Right lobe of liver (tissue), 6 donors: ENCODE results near the gene CACNG1. TPM values are rescaled to one million over a fixed set of nuclear protein-coding genes. Genes with fewer than 3 reads are reported as not detected.

Experiments used
- ATAC-seq, 4 donors: fragments of 200-7000 bp; cut with Tn5 transposase; one replicate each; pipeline ENCODE4 v1.9.1; 2020; ENCODE audit warnings: mild to moderate bottlenecking in 4 of 4, moderate library complexity in 4 of 4
- DNase-seq, 3 donors: peaks; one replicate each; pipeline ENCODE4 v3.0.0-alpha.2; 2020
- H3K27ac ChIP-seq, 3 donors: fragments of 200-600 bp; one replicate each; pipeline ENCODE4 v1.8.0; 2022
- H3K27me3 ChIP-seq, 2 donors: fragments of 200-600 bp; one replicate each; pipeline ENCODE4 v1.8.0; 2022
- H3K36me3 ChIP-seq, 4 donors: fragments of 200-600 bp; sonication (generic) in 1 of 4; one replicate each; pipeline versions ENCODE4 v1.5.1 to v1.8.0; 2017 to 2022; ENCODE audit warnings: control low read depth in 1 of 4
- H3K4me1 ChIP-seq, 4 donors: fragments of 200-600 bp; sonication (generic) in 1 of 4; one replicate each; pipeline versions ENCODE4 v1.5.1 to v1.8.0; 2017 to 2022; ENCODE audit warnings: control low read depth in 1 of 4
- H3K4me3 ChIP-seq, 3 donors: fragments of 200-600 bp; one replicate each; pipeline ENCODE4 v1.8.0; 2022
- H3K9me3 ChIP-seq, 4 donors: fragments of 200-600 bp; sonication (generic) in 1 of 4; one replicate each; pipeline versions ENCODE4 v1.5.1 to v1.8.0; 2017 to 2022; ENCODE audit warnings: control low read depth in 1 of 4
- POLR2A ChIP-seq: fragments of 450-650 bp; IDR thresholded peaks from one replicate; pipeline ENCODE4 v1.6.1; 2017; ENCODE audit warnings: antibody characterized with exemption, mild to moderate bottlenecking
- WGBS: methylation state at CpG from one replicate; pipeline ENCODE4 v1.1.6; 2018; ENCODE audit warnings: low coverage, low lambda C conversion rate; ENCODE audit not compliant: insufficient coverage; ENCODE audit errors: missing lambda C conversion rate; 5-methylcytosine and 5-hydroxymethylcytosine counted together
- intact Hi-C, 2 donors: fragments of 100-400 bp; cut with DNase I; formaldehyde crosslinking; loops; one replicate each; pipeline versions ENCODE4 v1.11.2 to v1.14.1; 2022
- total RNA-seq, 6 experiments: library from RNA; depleted of rRNA in 2 of 6; stranded (reverse); fragments of >200 nt in 2 of 6; fragmentation: NEBNext Ultra II Directional in 3 of 6; extraction: Animal tissue kit (Norgen Biotek cat#: 25700) in 3 of 6; gene quantifications; one replicate each; pipeline versions ENCODE4 v1.1.0 to v1.2.4, GENCODE V29; 2016 to 2023
- TF ChIP-seq, protein P1 (sequence below), 4 donors: fragments of 200-600 bp in 3 of 4; fragments of 450-650 bp in 1 of 4; IDR thresholded peaks; one replicate each; pipeline versions ENCODE4 v1.5.1 to v1.8.0; 2016 to 2022; ENCODE audit warnings: antibody characterized with exemption in 4 of 4, mild to moderate bottlenecking in 2 of 4
- donor health status: DM: no; HTN: yes; CAD: no.
- donor health status: DM: no; HTN: no; CAD: no.
- donor health status: DM: no; HTN: no; CAD: no.
- donor health status: DM: no; HTN: yes; CAD: no.
- donor health status: DM: no; HTN: yes; CAD: no.

The CACNG1 gene
- total RNA-seq, 6 experiments from 2014 or later = not detected

DNA sequence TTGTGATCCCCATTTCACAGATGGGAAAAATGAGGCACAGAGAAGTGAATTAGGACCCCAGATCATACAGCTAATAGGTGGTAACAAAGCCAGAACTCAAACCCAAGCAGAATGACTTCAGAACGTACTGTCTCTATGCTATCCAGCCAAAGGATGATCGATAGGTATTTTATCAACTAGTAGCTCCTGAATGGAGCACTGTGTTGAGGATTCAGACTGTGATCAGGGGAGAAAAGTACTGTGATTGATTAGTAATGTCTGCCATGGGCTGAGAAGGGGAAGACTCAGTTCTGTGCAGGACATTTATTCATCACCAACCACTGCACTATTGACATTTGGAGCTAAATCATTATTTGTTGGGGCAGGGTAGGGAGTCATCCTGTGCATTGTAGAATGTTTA lies 41.1 kb upstream of the CACNG1 start:
- H3K4me3 ChIP-seq = no peak overlapping the region
- TF ChIP-seq, protein P1, sequence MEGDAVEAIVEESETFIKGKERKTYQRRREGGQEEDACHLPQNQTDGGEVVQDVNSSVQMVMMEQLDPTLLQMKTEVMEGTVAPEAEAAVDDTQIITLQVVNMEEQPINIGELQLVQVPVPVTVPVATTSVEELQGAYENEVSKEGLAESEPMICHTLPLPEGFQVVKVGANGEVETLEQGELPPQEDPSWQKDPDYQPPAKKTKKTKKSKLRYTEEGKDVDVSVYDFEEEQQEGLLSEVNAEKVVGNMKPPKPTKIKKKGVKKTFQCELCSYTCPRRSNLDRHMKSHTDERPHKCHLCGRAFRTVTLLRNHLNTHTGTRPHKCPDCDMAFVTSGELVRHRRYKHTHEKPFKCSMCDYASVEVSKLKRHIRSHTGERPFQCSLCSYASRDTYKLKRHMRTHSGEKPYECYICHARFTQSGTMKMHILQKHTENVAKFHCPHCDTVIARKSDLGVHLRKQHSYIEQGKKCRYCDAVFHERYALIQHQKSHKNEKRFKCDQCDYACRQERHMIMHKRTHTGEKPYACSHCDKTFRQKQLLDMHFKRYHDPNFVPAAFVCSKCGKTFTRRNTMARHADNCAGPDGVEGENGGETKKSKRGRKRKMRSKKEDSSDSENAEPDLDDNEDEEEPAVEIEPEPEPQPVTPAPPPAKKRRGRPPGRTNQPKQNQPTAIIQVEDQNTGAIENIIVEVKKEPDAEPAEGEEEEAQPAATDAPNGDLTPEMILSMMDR (IDR thresholded peaks at IDR 0.05) = no peak
- no peak for TF ChIP-seq POLR2A
- intact Hi-C loops = no loop called here
- H3K27ac ChIP-seq = no peak overlapping the region
- no peaks in the 10 kb centered on the region for H3K27me3 ChIP-seq
- 95% methylated on average over 2 of the region's 2 CpGs for WGBS
- no peaks in the 10 kb centered on the region for H3K4me1 ChIP-seq
- DNase-seq (no peak), ATAC-seq (no peak)
- H3K36me3 ChIP-seq = no peaks in the 10 kb centered on the region
- no peaks in the 10 kb centered on the region for H3K9me3 ChIP-seq

DNA sequence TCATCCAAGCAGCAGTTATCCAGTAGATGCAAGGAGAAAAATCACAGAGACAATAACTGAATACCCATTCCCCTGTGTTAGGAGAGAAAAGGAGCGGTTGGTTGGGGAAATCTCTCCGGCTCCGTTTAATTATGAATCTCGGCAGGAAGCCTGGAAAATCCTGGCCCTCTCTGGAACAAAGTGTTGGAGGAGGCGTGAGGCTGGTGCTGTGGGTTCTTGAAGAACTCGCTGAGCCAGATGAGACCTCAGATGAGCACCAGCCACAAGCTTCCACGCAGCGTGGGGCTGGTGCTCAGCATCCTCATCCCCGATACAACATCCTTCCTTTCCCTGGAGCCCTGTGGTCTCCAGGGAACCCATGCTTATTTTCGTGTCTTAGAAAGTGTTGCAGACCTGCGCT lies 40.2 kb upstream of the CACNG1 start:
- no peak for ATAC-seq
- intact Hi-C loops = no loop called here
- Histone ChIP-seq H3K27ac (no peak overlapping the region), H3K27me3 (no peaks in the 10 kb centered on the region), H3K9me3 (no peaks in the 10 kb centered on the region), H3K4me3 (no peak overlapping the region), H3K4me1 (no peaks in the 10 kb centered on the region), H3K36me3 (no peaks in the 10 kb centered on the region)
- no peak for DNase-seq
- 86% methylated on average over 1 of the region's 11 CpGs for WGBS
- no peak for TF ChIP-seq POLR2A
- TF ChIP-seq, protein P1 (IDR thresholded peaks at IDR 0.05) = no peak

DNA sequence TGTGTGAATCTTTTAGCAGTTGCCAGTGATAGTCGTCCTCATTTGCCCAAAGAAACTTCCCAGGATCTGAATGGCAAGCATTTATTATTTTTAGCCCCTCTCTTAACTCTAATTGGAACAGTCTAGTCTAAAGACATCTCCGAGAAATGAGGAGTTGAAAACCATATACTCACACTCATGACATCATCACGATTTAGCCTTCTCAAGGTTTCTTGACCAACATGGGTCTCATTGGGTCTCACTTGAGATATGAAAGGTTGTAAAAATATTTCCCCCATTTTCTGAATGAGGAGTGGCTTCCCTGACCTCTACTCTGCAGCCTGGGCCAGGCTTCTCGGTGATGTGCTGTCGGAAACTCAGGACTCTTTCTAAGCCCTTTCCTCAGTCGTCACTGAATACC lies 37.1 kb upstream of the CACNG1 start:
- H3K9me3 ChIP-seq = no peaks in the 10 kb centered on the region
- no peaks in the 10 kb centered on the region for H3K36me3 ChIP-seq
- WGBS = 70% methylated on average over 6 of the region's 6 CpGs
- intact Hi-C loops = no loop called here
- TF ChIP-seq, protein P1 (IDR thresholded peaks at IDR 0.05) = no peak
- no peak for TF ChIP-seq POLR2A
- H3K27ac ChIP-seq = no peak overlapping the region
- no peak for ATAC-seq
- no peaks in the 10 kb centered on the region for H3K4me1 ChIP-seq
- DNase-seq = no peak
- H3K27me3 ChIP-seq = no peaks in the 10 kb centered on the region
- H3K4me3 ChIP-seq = no peak overlapping the region

DNA sequence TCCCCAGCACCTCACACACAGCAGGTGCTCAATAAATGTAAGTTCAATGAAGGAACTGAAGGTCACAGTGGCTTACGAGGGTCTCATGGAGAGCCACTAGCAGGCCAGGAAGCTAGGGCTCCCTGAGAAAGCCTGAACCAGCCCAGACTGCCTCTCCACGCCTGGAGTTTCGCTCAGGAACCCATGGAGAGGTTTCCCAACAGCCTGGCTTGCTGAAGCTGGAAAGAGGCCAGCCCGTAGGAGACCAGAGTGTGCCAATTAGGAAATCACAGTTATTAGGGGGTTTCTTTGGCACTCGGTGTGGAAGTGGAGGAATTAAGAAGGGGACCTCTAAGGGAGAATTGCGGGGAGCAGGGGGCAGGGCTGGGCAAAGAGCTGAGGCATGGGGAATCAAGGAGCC lies 36.3 kb upstream of the CACNG1 start:
- Histone ChIP-seq H3K4me1 (no peaks in the 10 kb centered on the region), H3K9me3 (no peaks in the 10 kb centered on the region), H3K4me3 (no peak overlapping the region), H3K36me3 (no peaks in the 10 kb centered on the region), H3K27ac (no peak overlapping the region), H3K27me3 (no peaks in the 10 kb centered on the region)
- intact Hi-C loops = no loop called here
- ATAC-seq (peak in 3 of 4 donors; percentile 24 to 30 (median 26)), DNase-seq (no peak)
- TF ChIP-seq POLR2A = no peak
- TF ChIP-seq, protein P1 (IDR thresholded peaks at IDR 0.05) = no peak
- 55% methylated on average over 5 of the region's 6 CpGs for WGBS
